Nephron progenitor cell (in vitro differentiated cells): ENCODE data around the gene MAGEF1.
A peak's percentile ranks its signal among the peaks of the same experiment; 100 is the strongest.

Experiments
- DNase-seq: peaks from one replicate; pipeline ENCODE4 v3.0.0; 2021
- H3K27ac Mint-ChIP-seq: 2 replicates; pipeline ENCODE4 v1.8.0; 2021; ENCODE audit warnings: mild to moderate bottlenecking, moderate library complexity, mixed read lengths
- H3K27me3 Mint-ChIP-seq: 2 replicates; pipeline ENCODE4 v1.8.0; 2021; ENCODE audit warnings: mild to moderate bottlenecking, low read depth, mixed read lengths; ENCODE audit not compliant: poor library complexity
- H3K36me3 Mint-ChIP-seq: 2 replicates; pipeline ENCODE4 v1.8.0; 2021; ENCODE audit warnings: low read depth, mixed read lengths
- H3K4me1 Mint-ChIP-seq: 2 replicates; pipeline ENCODE4 v1.8.0; 2021; ENCODE audit warnings: mixed read lengths
- H3K4me3 Mint-ChIP-seq: 2 replicates; pipeline ENCODE4 v1.8.0; 2021; ENCODE audit warnings: mild to moderate bottlenecking, moderate library complexity, mixed read lengths
- H3K9me3 Mint-ChIP-seq: 2 replicates; pipeline ENCODE4 v1.8.0; 2021; ENCODE audit warnings: mild to moderate bottlenecking, moderate library complexity, mixed read lengths
- CTCF ChIP-seq: fragments of 200-600 bp; sonication (generic); IDR thresholded peaks from 2 replicates; pipeline ENCODE4 v1.5.0; 2021; ENCODE audit warnings: antibody characterized with exemption

The MAGEF1 gene

GRCh38 chr3:184685055-184685454 lies 26.8 kb downstream of the MAGEF1 start:
- peak overlapping the region; percentile 82 for H3K27ac Mint-ChIP-seq
- H3K27me3 Mint-ChIP-seq = peaks cover 3% of the 10 kb centered on the region
- H3K4me3 Mint-ChIP-seq = no peak overlapping the region
- peaks cover 6% of the 10 kb centered on the region for H3K9me3 Mint-ChIP-seq
- DNase-seq = no peak
- no peaks in the 10 kb centered on the region for H3K36me3 Mint-ChIP-seq
- no peak for TF ChIP-seq CTCF
- H3K4me1 Mint-ChIP-seq = peaks cover 72% of the 10 kb centered on the region

DNA sequence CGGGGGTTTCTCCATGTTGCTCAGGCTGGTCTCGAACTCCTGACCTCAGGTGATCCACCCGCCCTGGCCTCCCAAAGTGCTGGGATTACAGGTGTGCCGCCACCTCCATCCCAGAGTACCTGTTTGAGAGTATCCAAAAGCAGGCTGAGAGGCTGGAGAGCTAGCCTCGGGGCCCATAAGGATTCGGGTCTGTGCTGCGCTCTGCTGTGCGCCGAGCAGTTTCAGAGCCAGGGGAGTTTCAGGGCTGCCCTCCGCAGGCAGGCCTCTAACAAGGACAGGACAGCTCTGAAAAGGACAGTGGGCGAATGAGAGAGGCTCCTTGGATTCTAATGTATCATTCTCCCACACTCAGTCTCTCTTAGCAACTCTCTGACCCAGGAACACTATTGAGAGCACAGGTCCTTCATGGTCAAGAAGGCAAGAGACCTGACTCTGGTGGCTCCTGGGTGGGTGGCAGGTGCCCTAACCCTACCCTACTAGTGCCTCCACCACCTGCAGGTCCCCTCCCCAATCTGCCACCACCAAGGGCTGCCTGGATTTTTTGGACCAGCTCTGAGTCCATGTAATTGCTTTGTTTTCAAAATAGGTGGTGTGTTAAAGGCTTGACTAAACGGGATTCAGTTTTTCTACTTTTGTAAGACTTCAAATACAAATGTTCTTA lies 27.8 kb downstream of the MAGEF1 start:
- no peak overlapping the region for H3K4me3 Mint-ChIP-seq
- H3K27ac Mint-ChIP-seq = no peak overlapping the region
- H3K9me3 Mint-ChIP-seq = peaks cover 6% of the 10 kb centered on the region
- H3K27me3 Mint-ChIP-seq = peaks cover 3% of the 10 kb centered on the region
- no peak for DNase-seq
- H3K4me1 Mint-ChIP-seq = peaks cover 71% of the 10 kb centered on the region
- H3K36me3 Mint-ChIP-seq = no peaks in the 10 kb centered on the region
- TF ChIP-seq CTCF = no peak

DNA sequence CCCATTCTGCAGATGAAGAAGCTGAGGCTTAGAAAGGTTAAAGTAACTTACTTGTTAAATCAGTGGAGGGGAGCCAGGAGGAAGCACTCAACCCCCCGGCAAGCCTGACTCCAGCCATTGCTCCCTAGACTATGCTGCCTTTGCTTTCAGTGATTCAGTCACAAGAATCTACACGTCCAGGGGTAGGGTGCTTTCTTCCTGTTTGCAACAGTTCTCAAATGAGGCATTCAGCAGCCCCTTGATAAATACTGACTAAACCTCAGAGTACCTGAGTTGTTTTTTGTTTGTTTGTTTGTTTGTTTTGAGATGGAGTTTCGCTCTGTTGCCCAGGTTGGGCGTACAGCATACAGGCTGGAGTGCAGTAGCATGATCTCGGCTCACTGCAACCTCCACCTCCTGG lies 28.6 kb downstream of the MAGEF1 start:
- H3K27me3 Mint-ChIP-seq = no peaks in the 10 kb centered on the region
- DNase-seq = no peak
- no peaks in the 10 kb centered on the region for H3K36me3 Mint-ChIP-seq
- peaks cover 6% of the 10 kb centered on the region for H3K9me3 Mint-ChIP-seq
- H3K4me3 Mint-ChIP-seq = no peak overlapping the region
- TF ChIP-seq CTCF = no peak
- no peak overlapping the region for H3K27ac Mint-ChIP-seq
- H3K4me1 Mint-ChIP-seq = peaks cover 71% of the 10 kb centered on the region

GRCh38 chr3:184682671-184683070 lies 29.2 kb downstream of the MAGEF1 start:
- Mint-ChIP-seq H3K9me3 (peaks cover 6% of the 10 kb centered on the region), H3K27me3 (no peaks in the 10 kb centered on the region), H3K4me3 (no peak overlapping the region), H3K27ac (no peak overlapping the region), H3K4me1 (peaks cover 71% of the 10 kb centered on the region), H3K36me3 (no peaks in the 10 kb centered on the region)
- DNase-seq = no peak
- no peak for TF ChIP-seq CTCF

GRCh38 chr3:184680385-184681345 lies 31.2 kb downstream of the MAGEF1 start:
- H3K27ac Mint-ChIP-seq = peak overlapping the region; percentile 37
- no peak for TF ChIP-seq CTCF
- H3K4me3 Mint-ChIP-seq = no peak overlapping the region
- peaks cover 6% of the 10 kb centered on the region for H3K9me3 Mint-ChIP-seq
- no peaks in the 10 kb centered on the region for H3K27me3 Mint-ChIP-seq
- H3K4me1 Mint-ChIP-seq = peaks cover 73% of the 10 kb centered on the region
- no peak for DNase-seq
- H3K36me3 Mint-ChIP-seq = no peaks in the 10 kb centered on the region
